ENCODE measurements around the gene CD74. TPM values are rescaled to one million over a fixed set of nuclear protein-coding genes. Genes with fewer than 3 reads are reported as not detected.
"Not testable (repeated sequence)": the region's sequence is repeated elsewhere in the genome, so short reads cannot be mapped to it uniquely, and the experiment has no call there.

The CD74 gene
- total RNA-seq, 2 donors from 2014 or later: 249 to 277 TPM

DNA sequence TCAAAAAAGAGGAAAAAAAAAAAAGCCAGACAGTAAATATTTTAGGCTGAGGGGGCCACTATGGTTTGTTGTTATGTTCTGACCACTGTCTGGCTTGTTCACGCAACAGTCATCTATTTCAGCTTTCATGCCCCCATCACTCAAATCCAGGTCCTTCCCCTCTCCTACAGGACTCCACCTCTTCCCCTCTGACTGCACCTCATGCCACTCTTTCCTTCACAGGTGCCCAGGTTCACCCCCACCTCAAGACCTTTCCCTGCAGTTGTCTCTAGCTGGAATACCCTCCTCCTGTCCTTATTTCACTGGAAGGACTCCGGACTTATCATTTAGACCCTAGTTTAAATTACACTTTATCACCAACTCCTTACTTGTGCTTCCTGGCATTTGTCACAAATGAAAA is 33.4 kb upstream of the CD74 start:
- Mint-ChIP-seq H3K27ac (peak overlapping the region; percentile 82 to 100), H3K36me3 (peaks cover 43 to 55% of the 10 kb centered on the region in 2 donors)

DNA sequence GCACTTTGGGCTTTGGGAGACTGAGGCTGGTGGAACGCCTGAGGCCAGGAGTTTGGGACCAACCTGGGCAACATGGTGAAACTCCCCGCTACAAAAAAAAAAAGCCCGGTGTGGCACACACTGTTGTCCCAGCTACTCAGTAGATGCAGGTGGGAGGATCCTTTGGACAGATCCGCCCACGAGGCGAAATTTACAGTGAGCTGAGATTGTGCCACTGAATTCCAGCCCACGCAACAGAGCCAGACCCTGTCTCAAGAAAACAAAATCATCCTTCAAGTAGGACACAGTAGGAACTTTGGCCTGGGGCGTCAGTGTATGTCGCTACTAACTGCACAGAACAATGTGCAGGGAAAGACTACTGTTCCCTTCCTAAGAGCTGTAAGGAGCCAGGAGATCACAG is 32.1 kb upstream of the CD74 start:
- no peaks in the 10 kb centered on the region for H3K9me3 Mint-ChIP-seq
- H3K27ac Mint-ChIP-seq: peak overlapping the region in 1 of 2 donors; percentile 75
- peaks cover 43 to 55% of the 10 kb centered on the region in 2 donors for H3K36me3 Mint-ChIP-seq
- DNase-seq (ENCODE audit: low spot score in 2 of 2): no peak
- no peak for ATAC-seq

More for the DNA sequence above, 33.4 kb upstream of the CD74 start:
- no peak for ATAC-seq
- H3K9me3 Mint-ChIP-seq: no peaks in the 10 kb centered on the region
- no peak for DNase-seq (ENCODE audit: low spot score in 2 of 2)

DNA sequence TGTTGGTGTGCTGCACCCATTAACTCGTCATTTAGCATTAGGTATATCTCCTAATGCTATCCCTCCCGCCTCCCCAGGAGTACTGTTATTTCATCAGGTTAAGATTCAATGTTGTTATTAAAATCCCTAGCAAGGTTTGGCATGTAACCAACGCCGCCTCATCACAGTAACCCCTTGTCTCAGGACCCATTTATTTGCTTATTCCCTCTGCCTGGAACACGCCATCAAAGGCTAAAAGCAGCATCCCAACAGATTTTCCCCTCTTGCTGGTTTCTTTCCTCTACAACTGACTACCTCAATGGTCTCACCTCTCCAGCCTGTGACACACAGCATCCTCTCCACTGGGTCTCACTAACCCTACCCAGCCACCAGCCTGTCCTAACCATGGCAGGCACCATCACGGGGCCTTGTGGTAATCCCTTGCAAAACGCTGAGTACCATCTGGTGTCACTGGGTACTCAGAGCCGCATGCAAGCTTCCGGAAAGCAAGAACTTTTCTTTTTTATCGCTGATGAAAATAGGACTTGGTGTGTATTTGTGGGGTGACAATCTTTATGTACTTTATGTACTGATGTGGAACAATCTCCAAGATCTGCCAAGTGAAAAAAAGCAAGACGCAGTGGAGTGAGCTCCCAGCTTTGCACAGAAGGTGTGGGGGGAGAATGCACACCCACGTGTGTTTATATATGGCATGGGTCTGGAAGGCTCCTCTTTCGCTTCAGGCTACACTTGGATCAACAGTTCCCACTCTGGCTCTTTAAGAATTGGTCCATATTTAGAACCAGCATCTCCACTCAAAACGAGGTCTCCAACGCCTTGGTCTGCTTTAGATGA is 30.7 kb upstream of the CD74 start:
- DNase-seq (ENCODE audit: low spot score in 2 of 2) (no peak), ATAC-seq (peak in 1 of 2 donors; percentile 33)
- Mint-ChIP-seq H3K27ac (peak overlapping the region; percentile 32 to 63), H3K9me3 (no peaks in the 10 kb centered on the region), H3K36me3 (peaks cover 32 to 43% of the 10 kb centered on the region in 2 donors)

DNA sequence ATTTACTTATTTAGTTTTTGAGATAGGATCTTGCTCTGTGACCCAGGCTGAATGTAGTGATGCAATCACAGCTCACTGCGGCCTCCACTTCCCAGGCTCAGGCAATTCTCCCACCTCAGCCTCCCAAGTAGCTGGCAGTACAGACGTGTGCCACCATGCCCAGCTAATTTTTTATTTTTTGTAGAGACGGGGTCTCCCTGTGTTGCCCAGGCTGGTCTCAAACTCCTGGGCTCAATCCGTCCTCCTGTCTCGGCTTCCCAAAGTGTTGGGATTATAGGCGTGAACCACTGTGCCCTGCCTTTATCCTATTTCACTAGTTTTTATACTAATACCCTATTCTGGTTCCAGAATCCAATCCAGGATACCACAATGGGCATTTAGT is 30.0 kb upstream of the CD74 start:
- Mint-ChIP-seq H3K27ac (peak overlapping the region in 1 of 2 donors; percentile 32), H3K9me3 (no peaks in the 10 kb centered on the region), H3K36me3 (peaks cover 24 to 36% of the 10 kb centered on the region in 2 donors)
- ATAC-seq (no peak), DNase-seq (ENCODE audit: low spot score in 2 of 2) (no peak)

DNA sequence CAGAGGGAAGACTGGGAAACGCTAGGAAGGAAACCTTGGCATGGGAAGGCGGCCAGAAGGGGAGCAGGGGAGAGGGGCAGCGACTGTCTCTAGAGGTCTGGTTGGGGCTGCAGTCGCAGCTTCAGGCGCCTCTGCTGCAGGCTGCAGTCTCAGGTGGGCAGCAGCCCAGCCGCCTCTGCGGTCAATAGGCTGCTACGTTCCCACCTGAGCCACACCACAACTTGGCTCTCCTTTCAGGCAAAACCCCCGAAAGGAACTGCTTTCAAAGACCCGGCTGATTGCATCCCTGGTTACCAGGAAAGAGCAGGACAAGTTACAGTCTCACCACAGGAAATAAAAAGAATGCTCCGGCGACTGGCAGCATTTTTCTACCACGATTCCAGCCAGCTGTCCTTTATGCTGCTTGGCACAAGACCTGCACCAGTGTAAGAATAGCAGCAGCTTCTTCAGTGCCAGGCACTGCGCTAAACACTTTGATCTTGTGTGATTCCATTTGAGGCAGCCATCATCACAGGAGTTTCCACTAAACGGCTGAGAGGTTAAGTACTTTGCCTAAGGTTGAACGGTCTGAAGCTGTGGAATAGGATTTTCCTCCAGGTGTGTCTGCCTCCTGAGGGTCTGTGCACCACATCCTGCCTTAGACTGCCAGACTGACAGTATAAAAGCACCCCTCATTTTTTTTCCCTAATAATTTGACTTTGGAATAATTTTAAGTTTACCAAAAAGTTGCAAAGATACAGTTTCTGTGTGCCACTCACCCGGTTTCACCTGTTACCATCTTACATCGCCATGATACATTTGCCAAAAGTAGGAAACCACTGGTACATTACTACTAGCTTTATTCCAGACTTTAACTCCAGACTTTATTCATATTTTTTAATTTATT is 29.3 kb upstream of the CD74 start:
- peaks cover 18 to 29% of the 10 kb centered on the region in 2 donors for H3K36me3 Mint-ChIP-seq
- H3K27ac Mint-ChIP-seq: peak overlapping the region; percentile 67 to 72
- ATAC-seq (peak in 1 of 2 donors; percentile 22), DNase-seq (ENCODE audit: low spot score in 2 of 2) (no peak)
- H3K9me3 Mint-ChIP-seq: no peaks in the 10 kb centered on the region

DNA sequence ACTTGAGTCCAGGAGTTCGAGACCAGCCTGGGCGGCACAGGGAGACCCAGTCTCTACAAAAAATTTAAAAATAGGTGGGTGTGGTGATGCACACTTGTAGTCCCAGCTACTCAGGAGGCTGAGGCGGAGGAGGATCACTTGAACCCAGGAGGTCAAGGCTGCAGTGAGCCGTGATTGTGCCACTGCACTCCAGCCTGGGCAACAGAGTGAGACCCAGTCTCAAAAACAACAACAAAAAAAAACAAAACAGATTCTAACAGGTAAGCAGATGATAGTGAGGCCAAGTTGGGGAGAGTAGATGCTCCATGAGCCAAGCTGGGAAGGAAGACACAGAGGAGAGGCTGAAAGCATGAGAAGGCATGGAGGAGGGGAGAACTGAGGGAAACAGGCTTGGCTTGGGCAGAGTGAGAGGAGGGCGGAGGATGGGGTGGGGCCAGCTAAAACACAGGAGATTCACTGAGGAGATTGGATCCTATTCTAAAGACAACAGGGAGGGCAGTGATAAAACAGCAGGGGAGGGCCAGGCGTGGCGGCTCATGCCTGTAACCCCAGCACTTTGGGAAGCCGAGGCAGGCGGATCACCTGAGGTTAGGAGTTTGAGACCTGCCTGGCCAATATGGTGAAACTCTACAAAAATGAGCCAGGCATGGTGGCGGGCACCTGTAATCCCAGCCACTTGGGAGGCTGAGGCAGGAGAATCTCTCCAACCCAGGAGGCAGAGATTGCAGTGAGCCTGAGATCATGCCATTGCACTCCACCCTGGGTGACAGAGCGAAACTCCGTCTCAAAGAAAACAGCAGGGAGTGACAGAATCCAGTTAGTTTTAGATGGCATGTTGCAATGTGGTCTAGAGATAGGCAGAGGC is 28.5 kb upstream of the CD74 start:
- Mint-ChIP-seq H3K9me3 (no peaks in the 10 kb centered on the region), H3K27ac (peak overlapping the region; percentile 67 to 72), H3K36me3 (peaks cover 9 to 21% of the 10 kb centered on the region in 2 donors)
- peak in 1 of 2 donors; percentile 9 for ATAC-seq
- DNase-seq (ENCODE audit: low spot score in 2 of 2): no peak

DNA sequence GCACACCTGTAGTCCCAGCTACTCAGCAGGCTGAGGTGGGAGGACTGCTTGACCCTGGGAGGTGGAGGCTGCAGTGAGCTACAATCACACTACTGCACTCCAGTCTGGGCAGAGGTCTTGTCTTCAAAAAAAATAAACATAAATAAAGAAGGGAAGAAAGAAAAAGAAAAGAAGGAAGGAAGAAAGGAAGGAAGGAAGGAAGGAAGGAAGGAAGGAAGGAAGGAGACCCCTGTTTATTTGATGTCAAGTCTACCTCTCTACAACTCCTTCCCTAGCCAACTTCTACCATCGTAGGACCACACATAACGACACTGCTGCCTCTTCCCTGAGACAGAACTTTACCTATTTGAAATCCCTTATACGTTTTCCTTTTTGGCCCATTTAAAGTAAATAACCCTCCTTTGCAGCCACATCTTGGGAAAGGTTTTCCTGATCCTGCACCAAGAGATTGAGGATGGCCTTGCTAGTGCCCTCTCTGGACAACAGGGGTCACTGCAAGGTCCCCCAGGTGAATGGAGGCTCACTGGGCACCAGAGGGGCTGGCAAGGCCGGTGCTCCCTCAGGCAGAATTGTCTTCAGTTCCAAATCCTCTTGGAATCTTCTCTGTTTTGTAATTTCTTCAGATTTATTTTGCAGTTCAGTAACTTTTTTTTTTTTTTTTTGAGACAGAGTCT is 26.3 kb upstream of the CD74 start:
- ATAC-seq (no peak), DNase-seq (ENCODE audit: low spot score in 2 of 2) (no peak)
- no peaks in the 10 kb centered on the region for H3K9me3 Mint-ChIP-seq
- peaks cover 0 to 9% of the 10 kb centered on the region in 2 donors for H3K36me3 Mint-ChIP-seq
- no peak overlapping the region for H3K27ac Mint-ChIP-seq

DNA sequence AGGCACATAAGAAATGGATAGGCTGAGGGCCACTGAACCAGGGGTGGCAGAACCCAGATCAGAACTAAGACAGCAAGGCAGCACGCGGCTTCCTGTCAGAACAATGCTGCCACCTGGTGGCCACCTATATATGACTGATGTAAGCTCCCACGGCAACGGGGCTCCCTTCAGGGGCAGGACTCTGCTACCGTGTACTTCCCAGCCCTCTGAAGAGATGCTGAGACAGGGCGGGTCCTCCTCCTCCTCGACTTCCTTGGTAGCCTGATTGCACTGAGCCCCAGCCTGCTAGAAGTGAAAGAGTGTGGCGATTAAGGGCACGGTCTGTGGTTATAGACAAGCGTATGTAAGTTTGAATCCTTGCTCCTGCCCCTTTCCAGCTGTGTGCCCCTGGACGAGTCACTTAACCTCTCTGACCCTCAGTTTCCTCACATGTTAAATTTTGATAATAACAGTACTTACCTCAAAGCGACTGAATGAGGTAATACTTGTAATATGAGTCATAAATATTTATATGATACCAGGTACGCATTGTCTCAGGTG is 23.5 kb upstream of the CD74 start:
- peak overlapping the region; percentile 26 to 50 for H3K27ac Mint-ChIP-seq
- no peaks in the 10 kb centered on the region for H3K9me3 Mint-ChIP-seq
- ATAC-seq (peak; percentile 84 to 96), DNase-seq (ENCODE audit: low spot score in 2 of 2) (peak; percentile 82 to 94)
- no peaks in the 10 kb centered on the region for H3K36me3 Mint-ChIP-seq

DNA sequence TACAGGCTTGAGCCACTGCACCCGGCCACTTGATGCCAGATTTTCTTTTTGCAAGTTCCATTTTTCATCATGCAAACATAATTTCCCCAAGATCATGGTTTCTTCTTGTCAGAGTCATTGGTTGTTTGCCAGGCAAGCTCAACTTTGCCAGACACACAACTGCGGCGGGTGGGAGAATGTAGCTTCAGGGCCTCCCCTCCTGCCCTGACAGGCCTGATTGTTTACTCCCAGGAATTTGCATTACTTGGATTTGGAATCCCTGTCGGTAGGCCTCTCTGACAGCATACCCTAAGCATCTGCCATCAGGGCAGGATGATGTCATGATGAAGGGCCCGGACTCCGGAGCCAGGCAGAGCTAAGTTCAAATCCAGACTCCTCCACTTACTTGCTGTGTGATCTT is 21.8 kb upstream of the CD74 start:
- ATAC-seq (no peak), DNase-seq (ENCODE audit: low spot score in 2 of 2) (no peak)
- Mint-ChIP-seq H3K36me3 (no peaks in the 10 kb centered on the region), H3K9me3 (no peaks in the 10 kb centered on the region), H3K27ac (no peak overlapping the region)

DNA sequence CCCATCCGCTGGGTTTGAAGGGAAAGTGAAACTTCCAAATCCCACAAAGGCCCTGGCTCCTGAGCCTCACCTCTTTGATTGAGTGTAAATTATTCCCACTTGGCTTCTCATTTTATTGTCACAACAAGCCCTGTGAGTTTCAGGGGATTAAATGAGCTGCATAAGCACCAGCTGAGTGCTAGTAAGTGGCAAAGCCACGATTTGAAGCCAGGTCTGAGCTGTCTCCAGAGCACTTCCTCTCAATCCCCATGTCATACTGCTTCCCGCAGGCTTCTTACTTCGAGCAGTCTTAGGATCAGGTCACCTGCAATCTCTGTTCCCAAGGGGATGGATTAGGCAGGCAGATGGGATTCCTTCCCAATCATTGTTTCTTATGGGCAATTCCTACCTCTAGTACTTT is 18.9 kb upstream of the CD74 start:
- no peak for ATAC-seq
- DNase-seq (ENCODE audit: low spot score in 2 of 2): no peak
- Mint-ChIP-seq H3K36me3 (no peaks in the 10 kb centered on the region), H3K9me3 (no peaks in the 10 kb centered on the region), H3K27ac (no peak overlapping the region)

DNA sequence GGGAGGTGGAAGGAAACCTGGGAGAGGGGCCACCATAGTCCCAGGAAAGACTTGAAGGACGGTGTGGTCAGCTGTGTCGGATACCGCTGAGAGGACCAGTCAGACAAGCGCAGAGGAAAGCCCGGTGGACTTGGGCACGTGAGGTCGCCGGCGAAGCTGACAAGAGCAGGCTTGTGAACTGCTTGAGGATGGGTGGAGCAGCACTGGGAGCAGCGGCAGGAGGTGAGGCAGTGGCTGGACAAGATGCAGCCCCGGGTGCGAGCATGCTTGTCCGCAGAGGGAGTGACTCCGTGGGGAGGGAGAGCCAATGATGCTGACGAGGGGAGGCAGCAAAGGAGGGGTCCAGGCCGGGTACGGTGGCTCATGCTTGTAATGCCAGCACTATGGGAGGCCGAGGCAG is 18.3 kb upstream of the CD74 start:
- Mint-ChIP-seq H3K9me3 (no peaks in the 10 kb centered on the region), H3K27ac (no peak overlapping the region), H3K36me3 (no peaks in the 10 kb centered on the region)
- DNase-seq (ENCODE audit: low spot score in 2 of 2) (no peak), ATAC-seq (no peak)

DNA sequence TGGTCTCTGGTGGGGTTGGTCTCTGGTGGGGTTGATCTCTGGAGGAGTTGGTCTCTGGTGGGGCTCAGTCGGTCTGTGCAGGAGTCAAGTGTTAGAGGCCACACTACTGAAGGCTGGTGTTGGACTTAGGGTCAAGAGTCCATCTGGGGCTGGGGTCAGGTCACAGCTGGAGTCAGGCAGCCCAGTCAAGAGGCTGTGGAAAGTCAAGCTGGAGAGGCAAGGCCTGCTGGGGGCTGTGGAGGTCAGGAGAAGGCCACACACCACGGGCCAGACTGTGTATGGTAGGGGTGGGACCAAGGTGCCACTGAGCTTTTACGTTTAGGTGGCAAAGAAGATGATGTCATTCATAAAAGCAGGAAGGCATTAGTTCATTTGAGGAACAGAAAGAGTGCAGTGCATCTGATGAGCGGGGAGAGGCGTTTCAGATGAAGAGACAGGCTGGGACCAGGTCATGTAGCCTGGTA is 16.7 kb upstream of the CD74 start:
- DNase-seq (ENCODE audit: low spot score in 2 of 2) (no peak), ATAC-seq (no peak)
- H3K9me3 Mint-ChIP-seq: no peaks in the 10 kb centered on the region
- peak overlapping the region; percentile 11 to 18 for H3K27ac Mint-ChIP-seq
- no peaks in the 10 kb centered on the region for H3K36me3 Mint-ChIP-seq

DNA sequence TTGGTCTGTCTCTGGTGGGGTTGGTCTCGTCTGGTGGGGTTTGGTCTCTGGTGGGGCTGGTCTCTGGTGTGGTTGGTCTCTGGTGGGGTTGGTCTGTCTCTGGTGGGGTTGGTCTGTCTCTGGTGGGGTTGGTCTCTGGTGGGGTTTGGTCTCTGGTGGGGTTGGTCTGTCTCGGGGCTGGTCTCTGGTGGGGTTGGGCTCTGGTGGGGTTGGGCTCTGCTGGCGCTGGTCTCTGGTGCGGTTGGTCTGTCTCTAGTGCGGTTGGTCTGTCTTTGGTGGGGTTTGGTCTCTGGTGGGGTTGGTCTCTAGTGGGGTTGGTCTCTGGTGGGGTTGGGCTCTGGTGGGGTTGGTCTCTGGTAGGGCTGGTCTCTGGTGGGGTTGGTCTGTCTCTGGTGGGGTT is 16.3 kb upstream of the CD74 start:
- no peak overlapping the region for H3K27ac Mint-ChIP-seq
- no peaks in the 10 kb centered on the region for H3K36me3 Mint-ChIP-seq

DNA sequence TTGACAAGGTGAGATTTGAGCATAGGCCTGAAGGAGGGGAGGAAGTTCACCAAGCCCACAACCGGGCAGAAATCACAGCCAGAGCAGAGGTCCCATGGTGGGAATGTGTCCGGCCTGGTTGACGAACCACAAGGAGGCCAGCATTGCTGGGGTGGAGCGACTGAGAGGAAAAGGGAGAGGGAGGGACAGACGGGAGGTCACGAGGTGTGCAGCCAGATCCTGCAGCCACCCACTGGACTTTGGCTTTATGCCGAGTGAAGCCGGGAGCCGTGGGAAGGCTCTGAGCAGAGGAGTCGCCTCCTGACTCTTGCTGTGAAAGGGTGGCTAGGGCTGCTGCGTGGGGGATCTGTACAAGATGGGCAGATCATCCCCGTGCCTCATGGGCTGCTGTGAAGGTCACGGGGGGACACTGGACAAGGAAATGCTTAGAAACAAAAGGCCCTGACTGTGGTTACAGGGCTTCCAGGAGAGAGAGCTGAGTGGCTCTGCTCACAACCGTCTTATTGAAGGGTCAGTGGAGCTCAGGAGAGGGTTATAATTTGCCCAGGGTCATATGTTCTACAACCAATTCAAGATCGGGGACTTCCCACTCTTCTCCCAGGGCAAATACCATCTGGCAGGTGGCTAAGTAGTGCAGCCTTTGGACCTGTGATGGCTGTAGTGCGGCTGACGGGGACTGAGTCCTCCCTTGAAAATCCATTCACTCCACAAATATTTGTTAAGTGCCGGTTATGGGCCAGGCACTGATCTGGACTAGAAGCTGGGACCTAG is 15.6 kb upstream of the CD74 start:
- no peak overlapping the region for H3K27ac Mint-ChIP-seq
- no peak for DNase-seq (ENCODE audit: low spot score in 2 of 2)
- no peaks in the 10 kb centered on the region for H3K9me3 Mint-ChIP-seq
- ATAC-seq: no peak
- no peaks in the 10 kb centered on the region for H3K36me3 Mint-ChIP-seq

More for the DNA sequence above, 16.3 kb upstream of the CD74 start:
- H3K9me3 Mint-ChIP-seq: no peaks in the 10 kb centered on the region
- ATAC-seq (no peak), DNase-seq (ENCODE audit: low spot score in 2 of 2) (no peak)

DNA sequence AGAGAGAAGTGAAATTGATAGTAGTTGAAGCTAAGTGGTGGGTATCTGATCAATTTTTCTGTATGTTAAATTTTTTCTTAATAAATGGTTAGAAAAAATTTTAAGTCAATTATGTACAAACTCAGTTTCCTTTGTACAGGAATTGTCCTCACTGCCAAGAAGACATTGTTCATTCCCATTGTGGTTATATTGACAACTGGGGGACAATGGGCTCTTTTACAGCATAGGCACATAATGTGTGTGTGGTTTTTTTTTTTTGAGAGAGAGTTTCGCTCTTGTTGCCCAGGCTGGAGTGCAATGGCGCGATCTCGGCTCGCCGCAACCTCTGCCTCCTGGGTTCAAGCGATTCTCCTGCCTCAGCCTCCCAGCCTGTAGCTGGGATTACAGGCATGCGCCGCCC is 13.5 kb upstream of the CD74 start:
- ATAC-seq; H3K36me3 Mint-ChIP-seq; DNase-seq (ENCODE audit: low spot score in 2 of 2); H3K27ac Mint-ChIP-seq; H3K9me3 Mint-ChIP-seq: not testable (repeated sequence)
